Measurements from ENCODE around the gene IQSEC1. TPM values are rescaled to one million over a fixed set of nuclear protein-coding genes. Genes with fewer than 3 reads are reported as not detected.

IQSEC1 gene
- polyA plus RNA-seq, 1 donor (not counting 4 experiments of a cell fraction or from before 2014, with no cell fraction given) = 2.8 TPM

Small RNAs within 50 kb of the gene (small RNA-seq; reads per million reads assigned to genes)
- 0 reads per million in 3 experiments for gene AC034198.1 (ENCODE audit: insufficient read length in 3 of 3, low read depth in 3 of 3, low replicate concordance in 1 of 3)
- 0 reads per million in 3 experiments for gene AC069271.1 (ENCODE audit: insufficient read length in 3 of 3, low read depth in 3 of 3, low replicate concordance in 1 of 3)

Other genes with a start within 250 kb of the IQSEC1 start
- gene RPL32, start 231.9 kb downstream of the IQSEC1 start, polyA plus RNA-seq = 2,329 to 2,828 TPM (median 2,534 TPM) in 3 replicates